Upper lobe of left lung (tissue), 4 donors: ENCODE data around the gene DNLZ.
A peak's percentile ranks its signal among the peaks of the same experiment; 100 is the strongest.

Source experiments
- EP300 ChIP-seq, 4 donors: sonication (generic); formaldehyde crosslinking; IDR thresholded peaks; one replicate each; pipeline ENCODE4 v1.5.1; 2017; ENCODE audit warnings: antibody characterized with exemption in 4 of 4, control low read depth in 2 of 4
- POLR2A ChIP-seq, 4 donors: fragments of 450-650 bp; IDR thresholded peaks; one replicate each; pipeline ENCODE4 v1.5.1; 2016 to 2017; ENCODE audit warnings: antibody characterized with exemption in 4 of 4, mild to moderate bottlenecking in 2 of 4
- POLR2AphosphoS5 ChIP-seq, 2 donors: sonication (generic); formaldehyde crosslinking; IDR thresholded peaks; one replicate each; pipeline ENCODE4 v1.5.1; 2017; ENCODE audit warnings: antibody characterized with exemption in 2 of 2
- TF ChIP-seq, protein P1 (sequence below), 6 experiments: fragments of 450-650 bp in 4 of 6; fragments of 200-600 bp in 2 of 6; sonication (generic) in 2 of 6; IDR thresholded peaks; one replicate each; pipeline ENCODE4 v1.5.1; 2016 to 2019; ENCODE audit warnings: antibody characterized with exemption in 6 of 6

DNA sequence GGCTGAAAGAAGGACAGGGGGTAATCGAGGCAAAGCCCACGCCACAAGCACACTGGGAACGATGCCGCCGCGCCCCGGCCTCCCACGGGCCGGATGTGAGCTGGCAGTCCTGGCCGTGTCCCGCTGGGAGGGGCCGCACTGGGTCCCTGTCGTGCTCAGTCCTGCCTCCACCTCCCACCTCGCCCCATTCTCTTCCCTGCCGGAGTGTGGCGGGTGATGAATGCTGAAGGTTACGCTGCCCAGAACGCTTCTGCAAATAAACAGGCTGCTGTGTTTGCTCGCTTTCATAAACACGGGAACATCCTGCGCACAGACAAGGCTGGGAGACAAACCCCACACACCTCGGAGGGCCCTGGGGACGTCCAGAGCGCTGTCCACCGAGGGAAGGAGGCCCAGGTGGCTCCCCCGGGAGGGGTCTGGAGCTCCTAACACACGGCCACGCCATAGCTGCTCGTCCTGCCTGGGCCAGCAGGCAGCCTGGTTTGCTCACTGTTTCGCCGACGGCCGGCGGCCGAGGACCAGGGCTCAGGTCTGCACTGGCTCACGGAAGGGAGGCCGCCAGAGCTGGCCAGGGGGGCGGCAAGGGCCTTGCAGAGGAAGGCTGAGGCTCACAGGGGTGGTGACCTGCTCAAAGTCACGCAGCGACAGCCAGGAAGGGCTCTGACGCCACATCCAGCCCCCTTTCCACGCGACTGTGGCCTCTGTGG, 2.3 kb downstream of the DNLZ start:
- TF ChIP-seq, protein P1, sequence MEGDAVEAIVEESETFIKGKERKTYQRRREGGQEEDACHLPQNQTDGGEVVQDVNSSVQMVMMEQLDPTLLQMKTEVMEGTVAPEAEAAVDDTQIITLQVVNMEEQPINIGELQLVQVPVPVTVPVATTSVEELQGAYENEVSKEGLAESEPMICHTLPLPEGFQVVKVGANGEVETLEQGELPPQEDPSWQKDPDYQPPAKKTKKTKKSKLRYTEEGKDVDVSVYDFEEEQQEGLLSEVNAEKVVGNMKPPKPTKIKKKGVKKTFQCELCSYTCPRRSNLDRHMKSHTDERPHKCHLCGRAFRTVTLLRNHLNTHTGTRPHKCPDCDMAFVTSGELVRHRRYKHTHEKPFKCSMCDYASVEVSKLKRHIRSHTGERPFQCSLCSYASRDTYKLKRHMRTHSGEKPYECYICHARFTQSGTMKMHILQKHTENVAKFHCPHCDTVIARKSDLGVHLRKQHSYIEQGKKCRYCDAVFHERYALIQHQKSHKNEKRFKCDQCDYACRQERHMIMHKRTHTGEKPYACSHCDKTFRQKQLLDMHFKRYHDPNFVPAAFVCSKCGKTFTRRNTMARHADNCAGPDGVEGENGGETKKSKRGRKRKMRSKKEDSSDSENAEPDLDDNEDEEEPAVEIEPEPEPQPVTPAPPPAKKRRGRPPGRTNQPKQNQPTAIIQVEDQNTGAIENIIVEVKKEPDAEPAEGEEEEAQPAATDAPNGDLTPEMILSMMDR (IDR thresholded peaks at IDR 0.05) = no peak
- TF ChIP-seq POLR2A (IDR thresholded peaks at IDR 0.05) (no peak), EP300 (IDR thresholded peaks at IDR 0.05) (no peak), POLR2AphosphoS5 (IDR thresholded peaks at IDR 0.05) (peak; percentile 17 to 26)
